NCI-H82 (cell line): ENCODE results near the gene CDC20B.
A peak's percentile ranks its signal among the peaks of the same experiment; 100 is the strongest.
"Not testable (repeated sequence)": the region's sequence is repeated elsewhere in the genome, so short reads cannot be mapped to it uniquely, and the experiment has no call there.

Experiments used
- DNase-seq: peaks from one replicate; lab custom pipeline; 2025; lab: John Stamatoyannopoulos, UW

CDC20B gene

DNA sequence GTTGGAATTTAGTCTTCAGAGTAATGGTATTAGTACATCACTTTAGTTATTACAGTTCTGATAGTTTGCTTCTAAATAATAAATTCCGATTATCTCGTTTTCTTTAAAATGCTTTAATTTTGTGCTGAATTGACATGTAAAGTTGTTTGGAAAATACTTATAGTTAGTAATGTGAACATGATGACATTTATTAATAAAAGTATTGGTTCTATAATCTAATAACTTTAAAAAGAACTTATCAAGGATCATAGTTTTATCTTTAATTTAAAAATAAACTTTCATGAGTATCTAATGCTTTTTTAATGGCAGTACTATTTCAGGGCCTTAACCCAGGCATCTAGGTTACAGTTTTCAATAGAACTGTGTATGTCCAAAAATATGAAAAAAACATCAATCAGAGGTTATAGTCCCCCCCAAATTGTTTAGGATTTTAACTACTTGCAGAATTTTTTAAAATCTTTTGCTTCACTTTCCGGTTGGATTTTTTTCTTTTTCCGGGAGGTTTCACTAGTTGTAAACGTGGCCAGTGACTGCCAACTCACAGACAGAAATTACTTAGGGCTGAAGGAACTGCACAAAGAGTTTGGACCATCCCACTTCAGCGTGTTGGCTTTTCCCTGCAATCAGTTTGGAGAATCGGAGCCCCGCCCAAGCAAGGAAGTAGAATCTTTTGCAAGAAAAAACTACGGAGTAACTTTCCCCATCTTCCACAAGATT, 12.3 kb downstream of the CDC20B start:
- no peak for DNase-seq

- peak; percentile 70 for DNase-seq
These were observed 13.0 kb downstream of the CDC20B start, which contains the start of gene GPX8 for GRCh38 chr5:55159763-55160492. TSS of gene GPX8 (plus strand) at chr5:55160171. CDS start at chr5:55160193, 22 bp downstream.

- no peak for DNase-seq
These were observed 18.1 kb downstream of the CDC20B start for GRCh38 chr5:55154873-55155272.

DNA sequence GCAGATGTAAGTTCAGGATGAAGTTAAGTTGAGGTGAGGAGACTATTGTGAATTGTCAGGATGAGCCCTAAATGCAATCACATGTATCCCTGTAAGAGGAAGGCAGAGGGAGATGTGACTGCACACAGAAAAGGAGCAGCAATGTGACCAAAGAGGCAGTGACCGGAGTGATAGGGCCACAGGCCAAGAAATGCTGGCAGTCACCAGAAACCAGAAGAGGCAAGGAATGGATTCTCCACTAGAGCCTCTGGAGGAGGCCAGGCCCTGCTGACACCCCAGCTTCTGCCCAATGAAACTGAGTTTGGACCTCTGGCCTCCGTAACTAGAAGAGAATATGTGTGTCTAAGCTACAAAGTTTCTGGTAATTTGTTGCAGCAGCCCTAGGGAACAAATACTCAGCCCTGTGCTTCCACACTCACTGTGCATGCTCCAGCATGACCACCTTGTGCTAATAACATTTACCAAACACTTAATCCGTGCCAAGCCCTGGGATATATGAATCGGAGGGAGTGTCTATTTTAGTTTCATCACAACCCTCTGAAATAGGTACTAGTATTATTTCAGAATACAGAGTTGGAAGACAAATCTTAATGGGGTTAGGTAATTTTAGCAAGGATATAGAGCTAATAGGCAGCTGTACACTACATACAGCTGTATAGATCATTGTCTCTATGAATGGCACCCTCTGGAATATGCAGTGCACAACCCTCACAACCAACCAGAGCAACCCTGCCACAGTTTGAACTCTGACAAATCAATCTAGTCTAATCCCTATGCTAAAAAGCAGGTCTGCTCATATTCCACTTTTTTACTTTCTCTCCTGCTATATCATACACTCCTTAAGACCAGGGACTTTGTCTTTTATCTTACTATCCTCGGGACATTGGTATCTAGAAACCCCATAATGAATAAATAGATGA, 20.8 kb downstream of the CDC20B start:
- no peak for DNase-seq

- no peak for DNase-seq
These were observed 23.6 kb downstream of the CDC20B start for GRCh38 chr5:55149308-55149795.

DNA sequence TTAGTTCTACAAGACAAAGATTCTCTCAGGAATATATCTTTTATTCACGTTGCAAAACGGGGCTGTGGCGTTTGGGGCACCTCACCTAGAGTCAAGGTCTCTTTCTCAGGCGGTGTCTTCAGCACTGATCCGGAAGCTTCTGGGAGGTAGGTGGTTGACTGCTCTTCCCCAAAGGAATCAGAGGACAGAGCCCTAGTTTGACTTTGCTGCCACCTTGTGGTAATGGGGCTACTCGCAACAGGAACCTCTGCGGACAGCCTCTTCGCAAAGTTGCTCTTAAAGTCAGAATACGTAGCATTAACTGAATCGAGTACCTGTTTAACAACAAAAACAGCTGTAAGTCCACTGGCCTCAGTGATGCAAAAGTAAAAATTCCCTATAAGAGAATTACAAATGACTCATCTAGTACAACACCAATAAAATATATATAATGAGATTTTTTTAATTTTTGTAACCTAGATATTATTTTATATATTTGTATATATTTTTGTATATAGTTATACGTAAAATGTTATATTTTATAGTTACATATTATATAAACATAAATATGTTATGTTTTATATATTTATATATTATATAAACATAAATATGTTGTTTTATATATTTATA, 26.3 kb downstream of the CDC20B start:
- peak; percentile 85 for DNase-seq

GRCh38 chr5:55146080-55146479, 26.9 kb downstream of the CDC20B start:
- DNase-seq: no peak

GRCh38 chr5:55143624-55144023, 29.4 kb downstream of the CDC20B start:
- DNase-seq: no peak

GRCh38 chr5:55141945-55142690, 30.9 kb downstream of the CDC20B start:
- no peak for DNase-seq

DNA sequence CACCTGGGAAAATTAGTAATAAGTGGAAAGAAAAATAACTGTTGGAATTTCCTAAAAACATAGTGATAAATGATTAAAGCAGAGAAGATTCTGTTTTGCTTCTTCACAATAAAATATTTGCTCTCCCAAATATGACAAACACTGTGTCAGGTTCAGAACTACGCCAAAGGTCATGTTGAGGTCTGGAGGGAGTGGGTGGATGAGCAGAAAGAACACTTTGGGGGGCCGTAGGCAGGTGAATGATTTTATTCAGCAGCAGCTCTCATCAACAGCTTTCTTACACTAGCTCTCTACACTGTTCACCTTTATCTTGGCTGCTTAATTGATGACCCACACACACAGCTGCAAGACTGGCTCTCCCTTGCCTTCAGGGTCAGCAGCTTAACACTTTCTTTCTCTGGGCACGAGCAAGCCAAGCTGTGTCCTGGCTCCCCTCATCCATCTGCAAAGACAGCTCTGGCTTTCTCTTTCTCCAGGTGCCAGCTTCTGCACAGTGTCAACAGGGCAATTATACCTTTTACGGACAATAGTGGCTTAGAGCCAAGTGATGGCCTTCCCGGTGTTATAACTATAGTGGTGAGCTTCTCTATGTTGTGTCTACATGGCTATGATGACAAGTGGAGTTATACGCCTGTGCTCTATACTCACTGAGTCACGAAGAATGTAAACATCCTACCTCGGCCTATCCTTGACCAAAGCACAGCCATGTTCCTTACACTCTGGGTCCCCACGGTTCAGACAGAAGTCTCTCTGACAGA, 31.9 kb downstream of the CDC20B start:
- DNase-seq: no peak

- DNase-seq: no peak
These were observed 36.5 kb downstream of the CDC20B start for GRCh38 chr5:55136521-55136920.

DNA sequence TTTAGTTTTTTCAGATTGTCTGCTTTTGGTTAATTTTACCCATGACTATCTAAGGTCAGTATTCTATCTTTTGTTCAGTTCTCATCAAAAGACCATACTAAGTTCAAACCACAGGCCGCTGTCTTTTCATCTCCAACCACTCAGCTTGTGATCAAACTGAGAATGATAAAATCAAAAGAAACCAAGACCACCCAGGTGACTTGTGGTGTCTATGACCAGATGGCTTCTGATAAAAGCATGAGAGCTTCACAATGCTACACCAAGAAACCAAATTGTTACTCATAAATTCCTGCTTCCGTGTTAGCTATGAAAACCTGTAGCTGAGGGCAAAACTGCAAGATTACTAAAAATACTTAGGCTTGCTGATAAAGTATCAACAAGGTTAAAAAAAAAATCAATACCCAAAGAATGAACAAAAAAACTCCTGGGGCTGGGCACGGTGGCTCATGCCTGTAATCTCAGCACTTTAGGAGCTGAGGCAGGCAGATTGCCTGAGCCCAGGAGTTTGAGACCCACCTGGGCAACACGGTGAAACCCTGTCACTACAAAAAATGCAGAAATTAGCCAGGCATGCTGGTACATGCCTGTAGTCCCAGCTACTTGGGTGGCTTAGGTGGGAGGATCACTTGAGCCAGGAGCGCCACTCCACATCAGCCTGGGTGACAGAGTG, 38.8 kb downstream of the CDC20B start:
- no peak for DNase-seq

DNA sequence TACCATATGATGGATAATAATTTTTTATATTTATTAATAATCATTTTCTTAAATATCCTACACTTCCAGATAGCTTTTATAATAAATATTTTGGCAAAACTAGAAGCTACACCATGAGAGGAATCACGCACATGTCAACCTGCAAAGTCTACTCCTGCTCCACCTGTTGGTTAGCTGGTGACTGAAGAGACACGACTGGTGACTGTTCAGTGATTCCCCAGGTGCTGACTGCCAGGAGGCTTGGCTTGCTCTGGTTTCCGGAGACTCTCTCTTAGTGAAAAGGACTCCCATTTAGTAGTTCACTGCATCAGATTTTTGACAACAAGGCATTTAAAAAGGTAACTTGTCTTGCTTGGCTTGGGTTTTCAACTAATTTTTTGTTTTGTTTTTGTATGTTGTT, 49.6 kb downstream of the CDC20B start:
- no peak for DNase-seq

DNA sequence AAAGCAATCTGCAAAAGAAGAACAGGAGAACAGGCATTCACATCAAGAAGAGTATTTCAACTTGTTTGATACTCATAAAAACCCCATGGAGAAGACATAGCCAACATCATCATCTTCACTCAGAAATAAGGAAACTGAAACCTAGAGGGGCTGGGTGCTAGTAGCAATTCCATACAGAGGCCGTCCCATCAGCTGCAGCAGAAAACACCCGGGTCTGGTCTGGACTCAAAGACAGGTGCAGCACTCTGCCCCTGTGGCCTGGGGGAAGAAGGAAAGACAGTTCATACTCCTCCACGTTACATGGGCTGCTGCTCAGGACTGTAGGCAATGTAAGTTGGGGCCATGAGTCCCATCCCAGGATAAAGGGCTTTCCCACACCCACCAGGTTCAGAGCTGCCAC, 58.9 kb downstream of the CDC20B start:
- no peak for DNase-seq

GRCh38 chr5:55113327-55113726, 59.6 kb downstream of the CDC20B start:
- DNase-seq: no peak

DNA sequence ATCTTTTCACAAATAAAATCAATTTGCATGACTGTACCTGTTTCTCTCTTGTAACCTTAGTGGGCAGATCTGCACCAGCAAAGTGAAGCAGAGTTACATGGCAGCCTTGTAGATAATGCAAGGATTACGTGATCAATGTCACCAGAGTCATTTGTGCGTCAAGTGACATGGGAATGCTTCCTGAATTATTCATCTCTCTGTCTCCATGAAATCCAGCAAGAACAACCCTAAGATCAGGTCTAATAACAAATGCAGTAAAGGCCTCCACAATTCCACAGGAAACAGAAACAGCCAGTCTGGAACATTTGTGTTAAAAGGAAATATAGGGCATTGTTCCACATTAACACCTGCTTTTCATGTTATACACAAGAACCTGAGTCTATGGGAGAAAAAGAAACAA, 62.8 kb downstream of the CDC20B start:
- no peak for DNase-seq

GRCh38 chr5:55108661-55109060, 64.3 kb downstream of the CDC20B start:
- no peak for DNase-seq

DNA sequence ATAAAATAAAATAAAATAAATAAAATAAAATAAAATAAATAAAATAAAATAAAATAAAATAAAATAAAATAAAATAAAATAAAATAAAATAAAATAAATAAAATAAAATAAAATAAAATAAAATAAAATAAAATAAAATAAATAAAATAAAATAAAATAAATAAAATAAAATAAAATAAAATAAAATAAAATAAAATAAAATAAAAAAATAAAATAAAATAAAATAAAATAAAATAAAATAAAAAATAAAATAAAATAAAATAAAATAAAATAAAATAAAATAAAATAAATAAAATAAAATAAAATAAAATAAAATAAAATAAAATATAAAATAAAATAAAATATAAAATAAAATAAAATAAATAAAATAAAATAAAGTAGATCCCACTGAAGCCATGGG, 67.0 kb downstream of the CDC20B start:
- DNase-seq: not testable (repeated sequence)

- no peak for DNase-seq
These were observed 67.9 kb downstream of the CDC20B start for GRCh38 chr5:55104946-55105701.
